Measurements from ENCODE around the gene GATA3. TPM values are rescaled to one million over a fixed set of nuclear protein-coding genes. Genes with fewer than 3 reads are reported as not detected.

Gene GATA3
- total and polyA plus RNA-seq, 2 of the 8 experiments (the other 6 are each of a cell fraction or from before 2014, with no cell fraction given): 0.02 to 0.43 TPM

- TF ChIP-seq TEAD4 (IDR thresholded peaks at IDR 0.05; ENCODE audit: low read depth, low read length) (no peak), SP2 (IDR thresholded peaks at IDR 0.05; ENCODE audit: low read length) (no peak), TCF12 (IDR thresholded peaks at IDR 0.05; ENCODE audit: low read depth, low read length) (no peak)
These were observed 61.1 kb downstream of the GATA3 start (continued) for GRCh38 chr10:8115618-8115980.

All from H1 (cell line).